NCI-H526 treated with DMSO at 0.1 percent for 48 hours (cell line): ENCODE results near the gene PIAS2.
"Not testable (repeated sequence)": the region's sequence is repeated elsewhere in the genome, so short reads cannot be mapped to it uniquely, and the experiment has no call there.

Experiments used
- DNase-seq: peaks from one replicate; lab custom pipeline; 2025; lab: John Stamatoyannopoulos, UW

The PIAS2 gene, protein sequence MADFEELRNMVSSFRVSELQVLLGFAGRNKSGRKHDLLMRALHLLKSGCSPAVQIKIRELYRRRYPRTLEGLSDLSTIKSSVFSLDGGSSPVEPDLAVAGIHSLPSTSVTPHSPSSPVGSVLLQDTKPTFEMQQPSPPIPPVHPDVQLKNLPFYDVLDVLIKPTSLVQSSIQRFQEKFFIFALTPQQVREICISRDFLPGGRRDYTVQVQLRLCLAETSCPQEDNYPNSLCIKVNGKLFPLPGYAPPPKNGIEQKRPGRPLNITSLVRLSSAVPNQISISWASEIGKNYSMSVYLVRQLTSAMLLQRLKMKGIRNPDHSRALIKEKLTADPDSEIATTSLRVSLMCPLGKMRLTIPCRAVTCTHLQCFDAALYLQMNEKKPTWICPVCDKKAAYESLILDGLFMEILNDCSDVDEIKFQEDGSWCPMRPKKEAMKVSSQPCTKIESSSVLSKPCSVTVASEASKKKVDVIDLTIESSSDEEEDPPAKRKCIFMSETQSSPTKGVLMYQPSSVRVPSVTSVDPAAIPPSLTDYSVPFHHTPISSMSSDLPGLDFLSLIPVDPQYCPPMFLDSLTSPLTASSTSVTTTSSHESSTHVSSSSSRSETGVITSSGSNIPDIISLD

DNA sequence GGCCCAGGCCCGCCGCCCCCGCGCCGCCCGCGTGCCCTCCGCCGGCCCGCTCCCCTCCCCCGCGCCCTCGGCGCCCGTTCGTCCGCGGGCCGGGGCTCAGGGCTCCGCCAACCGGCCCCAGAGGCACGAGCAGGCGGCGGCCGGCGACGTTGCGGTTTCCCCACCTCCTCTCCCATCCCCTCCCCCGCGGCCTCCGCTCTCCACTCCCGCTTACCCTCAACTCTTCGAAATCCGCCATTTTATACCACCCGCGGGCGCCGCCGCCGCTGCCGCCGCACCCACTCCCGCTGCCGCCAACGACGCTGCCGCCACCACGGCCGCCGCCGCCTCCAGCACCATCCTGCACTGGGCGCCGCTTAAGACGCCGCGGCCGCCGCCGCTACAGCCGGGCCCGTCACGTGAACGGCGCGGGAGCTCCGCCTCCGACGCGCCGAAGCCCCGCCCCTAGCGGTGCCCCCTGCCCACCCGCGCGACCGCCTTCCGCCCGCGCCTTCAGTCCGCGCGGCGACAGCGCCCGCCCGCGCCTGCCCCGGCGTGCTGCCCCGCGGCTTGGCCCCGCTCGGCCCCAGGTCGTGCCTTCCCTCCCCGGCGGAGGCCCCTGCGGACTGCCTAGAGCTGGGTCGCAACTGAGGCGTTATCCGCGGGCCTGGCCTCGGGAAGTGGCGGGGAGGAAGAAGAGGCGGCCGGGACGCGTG is at the start of gene PIAS2, which contains the start of gene KATNAL2:
Gene PIAS2 (minus strand): TSS at position 400 of the 695 bp plus-strand sequence. CDS start 162 bp downstream, at position 238.
Gene KATNAL2 (plus strand): TSS at position 495 of the 695 bp plus-strand sequence. CDS start 29,271 bp downstream, outside the sequence.
- peak; percentile 43 for DNase-seq

DNA sequence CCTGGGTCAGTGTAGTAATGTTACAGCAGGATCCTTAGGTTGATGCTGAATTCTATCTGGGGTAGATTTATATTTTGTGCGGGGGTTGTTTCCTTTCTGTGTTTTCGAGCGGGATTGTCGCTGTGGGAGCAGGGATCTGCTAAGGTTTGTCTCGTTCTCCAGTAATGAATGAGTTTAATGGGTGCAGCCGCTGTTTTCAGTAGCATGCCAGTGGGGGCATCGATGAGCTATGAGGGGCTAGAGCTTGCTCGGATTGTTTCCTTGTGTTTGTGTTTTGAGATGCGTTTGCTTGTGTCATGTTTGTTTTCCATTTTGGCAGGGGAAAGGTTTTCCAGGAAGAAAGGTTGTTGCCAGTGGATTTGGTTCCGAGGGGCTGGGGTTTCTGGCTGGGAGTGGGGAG is 49.0 kb upstream of the PIAS2 start:
- not testable (repeated sequence) for DNase-seq

DNA sequence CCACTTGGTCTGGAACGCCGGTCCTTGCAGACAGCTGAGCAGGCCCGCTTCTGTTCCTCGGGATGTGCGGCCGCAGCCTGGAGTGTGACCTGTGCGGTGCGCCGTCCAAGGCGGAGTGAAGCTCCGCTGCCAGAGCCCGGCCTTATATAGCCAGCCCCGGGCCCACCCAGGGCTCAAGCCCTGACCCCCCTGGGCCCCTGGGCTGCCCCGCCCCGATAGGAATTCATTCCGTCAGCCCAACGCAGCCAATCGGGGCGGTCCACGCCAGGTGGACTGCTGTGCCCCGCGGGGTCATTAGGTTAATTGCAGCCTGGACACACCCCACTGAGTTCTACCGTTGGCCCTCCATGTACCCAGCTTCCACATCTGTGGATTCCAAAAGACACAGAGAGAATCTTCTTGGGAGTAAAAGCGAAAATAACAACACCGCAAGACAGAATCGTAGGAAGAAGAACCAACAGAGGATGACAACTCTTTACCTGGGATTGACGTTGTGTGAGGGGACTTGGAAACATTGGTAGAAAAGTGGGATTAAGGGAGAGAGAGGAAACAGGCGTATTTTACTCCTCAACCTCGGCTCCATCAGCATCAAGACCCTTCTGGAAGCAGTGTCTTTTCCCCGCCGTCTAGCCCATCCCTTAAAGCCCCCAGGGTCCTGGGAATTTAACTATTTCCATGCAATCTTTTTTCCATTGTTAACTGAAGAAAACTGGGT is 47.4 kb upstream of the PIAS2 start:
- DNase-seq = not testable (repeated sequence)

DNA sequence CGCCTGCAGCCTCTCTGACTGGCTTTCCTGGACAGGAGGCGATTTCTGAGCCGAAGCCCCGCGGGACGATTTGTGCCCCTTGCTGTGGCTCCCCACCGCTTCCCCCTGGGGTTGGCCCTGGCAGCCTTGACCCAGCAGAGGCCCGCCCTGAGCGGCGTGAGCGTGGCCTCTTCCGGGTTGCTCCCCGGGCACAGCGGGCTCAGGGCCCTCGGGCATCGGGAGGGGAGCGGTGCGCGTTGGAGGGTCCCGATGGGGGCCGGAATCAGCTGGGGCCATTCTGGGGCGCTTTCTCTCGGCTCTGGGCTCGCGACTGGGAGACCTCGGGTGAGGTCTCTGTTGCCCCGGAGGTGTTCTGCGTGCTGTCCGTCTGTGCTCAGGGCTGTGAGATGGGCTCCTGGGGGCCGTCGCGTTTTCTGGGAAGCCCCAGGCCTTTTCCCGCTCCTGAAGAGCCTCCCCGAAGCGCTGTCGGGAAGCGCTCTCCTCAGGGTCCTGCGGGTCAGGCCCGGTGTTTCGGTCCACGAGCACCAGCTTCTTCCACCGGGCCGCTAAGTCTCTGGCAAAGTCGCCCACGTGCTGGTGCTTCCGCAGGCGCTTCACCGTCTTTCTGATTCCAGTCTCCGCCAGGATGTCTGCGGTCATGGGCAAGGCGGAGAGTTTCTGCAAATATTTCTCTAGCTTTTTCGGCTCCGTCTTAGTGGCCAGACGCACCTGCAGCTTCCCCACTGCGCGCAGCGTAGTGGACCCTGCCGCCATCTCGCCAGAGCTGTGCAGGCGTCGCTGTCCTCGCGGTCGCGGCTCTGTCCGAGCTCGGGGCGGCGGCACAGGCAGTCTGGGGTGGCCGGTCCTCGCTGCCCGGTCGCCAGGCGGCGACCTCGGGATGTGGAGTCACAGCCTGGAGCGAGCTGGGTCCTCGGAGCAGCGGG is 46.6 kb upstream of the PIAS2 start:
- not testable (repeated sequence) for DNase-seq

DNA sequence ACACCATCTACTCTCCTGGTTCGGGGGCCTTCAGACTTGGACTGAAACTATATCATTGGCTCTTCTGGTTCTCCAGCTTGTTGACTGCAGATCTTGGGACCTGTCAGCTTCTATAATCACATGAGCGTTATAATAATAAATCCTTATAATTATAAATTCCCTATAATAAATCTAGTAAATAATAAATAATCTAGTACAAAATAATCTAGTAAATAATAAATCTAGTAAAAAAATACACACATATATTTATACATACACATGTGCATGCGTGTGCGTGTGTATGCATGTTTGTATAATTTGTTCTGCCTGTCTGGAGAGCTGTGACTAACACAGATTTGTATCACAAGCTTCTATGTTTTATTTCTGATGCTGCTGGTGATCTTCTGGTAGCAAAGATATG is 40.9 kb upstream of the PIAS2 start:
- DNase-seq = no peak

DNA sequence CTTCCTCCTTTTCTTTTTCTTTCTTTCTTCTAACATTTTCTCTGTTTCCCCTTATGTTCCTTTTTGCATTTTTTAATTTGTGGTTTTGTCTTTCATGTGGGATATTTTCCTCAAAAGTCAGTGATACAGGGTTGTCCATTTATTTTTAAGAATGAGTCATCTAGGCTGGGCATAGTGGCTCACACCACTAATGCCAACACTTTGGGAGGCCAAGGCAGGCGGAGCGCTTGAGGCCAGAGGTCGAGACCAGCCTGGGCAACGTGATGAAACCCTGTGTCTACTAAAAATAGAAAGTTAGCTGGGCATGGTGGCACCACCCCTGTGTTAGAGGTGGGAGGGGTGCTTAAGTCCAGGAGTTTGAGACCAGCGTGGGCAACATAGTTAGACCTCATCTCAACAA is 35.9 kb upstream of the PIAS2 start:
- DNase-seq = no peak

DNA sequence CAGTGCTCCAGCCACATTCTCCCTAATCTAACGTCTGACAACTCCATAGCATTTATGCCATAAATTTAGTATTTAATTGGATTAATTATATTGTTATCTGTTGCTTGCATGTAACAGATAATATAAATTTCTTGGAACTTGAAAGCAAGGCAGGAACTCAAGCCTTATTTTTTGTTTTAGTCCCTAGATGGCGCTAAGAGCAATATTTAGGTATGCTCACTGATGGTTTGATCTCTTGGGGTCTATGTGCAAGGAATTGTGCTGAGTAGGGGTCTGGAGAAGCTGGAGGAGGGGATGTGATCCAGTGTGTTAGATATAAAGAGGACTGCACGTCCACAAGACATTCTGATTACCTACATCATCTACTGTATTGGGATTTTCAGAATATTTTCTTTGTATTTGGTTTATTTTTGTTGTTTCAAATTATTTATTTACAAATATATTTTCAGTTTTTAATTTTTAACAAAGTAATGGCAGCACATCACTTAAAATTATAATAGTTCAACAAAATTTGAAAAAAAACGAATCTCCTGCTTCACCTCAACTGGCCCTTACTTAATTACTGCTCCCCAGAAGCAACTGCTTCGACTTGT is 32.9 kb upstream of the PIAS2 start:
- peak; percentile 3 for DNase-seq

DNA sequence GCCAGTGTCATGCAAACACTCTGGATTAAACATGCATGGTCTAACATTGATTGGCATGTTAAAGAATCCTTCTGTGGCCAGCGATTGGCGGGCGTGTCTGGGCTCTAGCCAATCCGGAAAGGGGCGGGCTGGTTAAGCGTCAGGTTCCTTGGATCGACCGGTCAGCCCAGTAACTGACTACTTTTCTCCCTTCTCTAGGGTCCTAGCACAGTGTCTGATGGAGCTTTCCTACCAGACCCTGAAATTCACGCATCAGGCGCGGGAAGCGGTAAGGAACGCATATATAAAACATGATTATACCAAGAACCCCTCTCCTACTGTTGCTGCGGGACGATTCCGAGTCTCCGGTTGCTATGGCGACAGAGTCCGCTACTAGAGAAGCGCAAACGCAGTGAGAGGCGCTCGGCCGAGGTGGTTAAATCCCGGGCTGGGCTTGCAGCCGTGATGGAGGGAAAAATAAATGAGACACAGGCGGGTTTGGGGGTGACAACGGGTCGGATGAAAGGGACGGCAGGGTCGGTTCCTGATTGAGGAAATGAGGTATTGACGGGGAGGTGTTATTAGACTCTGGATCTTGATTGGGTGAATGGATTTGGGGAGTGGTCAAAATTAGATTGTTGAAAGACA is 29.5 kb upstream of the PIAS2 start:
- peak; percentile 28 for DNase-seq

DNA sequence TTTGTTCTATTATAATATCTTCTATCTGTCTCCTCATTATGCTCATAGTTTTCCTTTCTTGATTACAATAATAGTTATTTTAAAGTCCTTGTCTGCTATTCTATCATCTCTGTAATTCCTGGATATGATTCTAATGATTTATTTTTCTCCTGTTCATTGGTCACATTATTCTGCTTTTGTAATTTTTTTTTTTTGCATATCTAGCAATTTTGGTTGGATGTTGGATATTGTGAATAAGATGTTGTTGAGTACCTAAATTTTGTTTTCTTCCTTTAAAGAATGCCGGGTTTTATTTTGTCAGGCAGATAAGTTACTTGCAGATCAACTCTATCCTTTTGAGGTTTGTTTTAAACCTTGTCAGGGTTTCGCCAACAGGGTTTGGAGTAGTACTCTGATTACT is 25.3 kb upstream of the PIAS2 start:
- no peak for DNase-seq

DNA sequence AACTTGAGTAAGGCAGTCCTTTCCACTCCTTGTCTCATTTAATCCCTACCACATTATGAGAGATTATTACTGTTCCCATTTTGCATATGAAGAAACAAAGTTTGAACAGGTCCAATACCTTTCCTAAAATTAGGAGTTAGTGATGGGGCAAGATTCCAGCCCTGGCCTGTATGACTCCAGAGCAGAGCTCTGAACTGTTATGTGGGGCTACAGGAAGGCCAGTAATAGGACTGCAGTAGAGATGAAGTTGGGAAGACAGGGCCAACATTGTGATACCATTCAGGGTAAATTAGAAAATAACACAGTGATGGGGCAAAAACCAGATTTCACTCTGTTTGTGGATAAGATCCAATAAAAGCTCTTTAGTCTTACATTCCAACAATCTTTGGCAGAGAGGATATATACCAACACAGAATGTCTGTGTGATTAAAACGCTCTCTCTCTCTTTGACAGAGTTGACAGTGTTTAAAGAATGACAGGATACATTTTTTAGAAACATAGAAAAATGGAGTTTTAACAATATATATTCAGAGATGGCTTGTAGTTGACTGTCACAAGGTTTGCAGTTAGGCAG is 22.8 kb upstream of the PIAS2 start:
- no peak for DNase-seq

DNA sequence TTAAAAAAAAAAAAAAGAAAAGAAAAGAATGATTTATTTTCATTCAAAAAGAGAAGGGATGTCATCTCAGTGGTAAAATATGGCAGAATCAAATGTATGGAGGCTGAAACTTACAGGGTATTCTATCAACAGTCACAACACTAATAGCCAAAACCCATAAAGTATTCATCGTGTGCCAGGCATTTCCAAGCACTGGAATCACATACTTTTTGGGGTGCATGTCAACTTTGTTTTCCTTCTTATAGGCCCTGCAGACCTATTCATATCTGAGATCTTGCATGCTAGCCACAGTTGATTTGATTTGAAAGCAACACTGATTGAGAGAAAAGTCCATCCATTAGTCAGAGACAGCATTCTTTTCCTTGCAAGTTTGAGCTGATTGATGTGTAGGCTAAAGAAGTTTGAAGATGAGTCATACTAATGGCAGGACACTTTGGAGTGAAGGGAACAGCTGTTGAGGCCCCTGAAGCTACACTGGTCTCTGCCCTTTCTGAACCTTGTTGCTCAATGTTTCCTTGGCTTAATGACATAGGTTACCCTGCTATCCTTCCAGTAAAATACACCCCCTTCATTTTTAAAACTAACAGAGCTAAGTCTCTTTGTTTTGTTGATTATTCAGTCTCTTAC is 22.1 kb upstream of the PIAS2 start:
- DNase-seq = no peak

DNA sequence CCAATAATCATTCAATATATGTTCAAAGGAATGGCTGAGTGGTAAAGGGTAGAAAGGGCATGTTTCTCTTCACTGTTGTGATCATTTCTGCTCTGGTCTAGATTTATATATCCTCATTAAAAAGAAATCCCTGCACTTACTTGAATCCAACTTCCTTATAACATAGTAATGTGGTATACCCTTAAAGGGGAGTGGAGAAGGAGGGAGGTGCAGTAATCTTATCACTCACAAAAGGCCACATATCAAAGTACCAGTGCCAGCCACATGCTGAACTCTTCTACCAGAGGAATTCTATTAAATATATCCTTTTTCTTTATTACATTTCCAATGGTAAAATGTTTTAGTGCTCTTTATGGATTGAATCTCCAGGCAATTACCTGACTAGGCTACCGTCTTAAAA is 3.3 kb upstream of the PIAS2 start:
- DNase-seq = no peak

DNA sequence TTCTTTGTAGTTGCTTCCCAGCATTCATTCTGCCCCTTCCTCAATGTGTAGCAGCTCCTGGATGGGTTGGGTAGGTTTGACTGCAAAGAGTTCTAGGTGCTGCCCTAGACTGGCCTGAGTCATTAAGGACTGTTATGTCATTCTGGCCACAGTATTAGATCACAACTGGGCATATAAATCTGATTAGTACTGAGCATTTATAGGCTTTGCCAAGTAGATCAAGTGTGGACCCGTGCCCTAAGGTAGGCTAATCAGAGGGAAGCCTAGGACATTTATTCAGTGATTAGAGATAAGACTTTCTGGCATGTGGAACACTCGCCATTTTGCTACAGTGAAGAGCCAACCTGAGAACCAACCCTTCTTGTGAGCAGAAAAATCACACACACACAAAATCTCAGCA is 2.8 kb upstream of the PIAS2 start:
- no peak for DNase-seq

DNA sequence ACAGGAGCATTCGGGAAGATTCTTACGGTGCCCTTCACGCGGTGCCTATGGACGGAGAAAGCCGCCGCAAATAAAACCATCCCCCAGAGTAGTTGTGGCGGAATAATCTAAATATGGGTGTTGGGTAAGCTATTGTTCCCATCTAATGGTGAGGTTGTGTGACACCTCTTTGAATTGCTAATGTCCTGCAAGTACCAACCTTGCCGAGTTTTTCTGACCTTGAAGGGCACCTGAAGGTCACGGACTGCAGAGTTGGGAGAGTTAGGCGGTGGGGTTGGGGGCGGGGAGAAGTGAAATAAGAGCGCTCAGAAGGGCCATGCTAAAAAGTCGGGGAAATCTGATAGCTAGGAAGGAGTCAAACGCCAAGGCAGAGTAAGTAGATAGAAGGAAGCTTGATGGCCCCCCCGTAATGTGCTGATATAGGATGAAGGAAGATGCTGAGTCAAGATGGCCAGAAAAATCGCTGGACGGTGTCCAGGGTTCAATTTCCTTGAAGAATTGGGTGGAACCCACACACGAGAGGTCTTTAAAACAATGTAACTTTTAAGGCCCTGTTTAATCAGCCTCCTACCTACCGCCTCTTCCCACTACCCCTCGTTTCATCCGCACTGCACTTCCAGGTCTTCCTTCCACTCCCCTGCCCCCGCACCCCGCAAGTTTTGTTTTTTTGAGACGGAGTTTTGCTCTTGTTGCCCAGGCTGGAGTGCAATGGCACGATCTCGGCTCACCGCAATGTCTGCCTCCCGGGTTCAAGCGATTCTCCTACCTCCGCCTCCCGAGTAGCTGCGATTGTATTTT is 695 bp upstream of the PIAS2 start:
- DNase-seq = peak; percentile 3

DNA sequence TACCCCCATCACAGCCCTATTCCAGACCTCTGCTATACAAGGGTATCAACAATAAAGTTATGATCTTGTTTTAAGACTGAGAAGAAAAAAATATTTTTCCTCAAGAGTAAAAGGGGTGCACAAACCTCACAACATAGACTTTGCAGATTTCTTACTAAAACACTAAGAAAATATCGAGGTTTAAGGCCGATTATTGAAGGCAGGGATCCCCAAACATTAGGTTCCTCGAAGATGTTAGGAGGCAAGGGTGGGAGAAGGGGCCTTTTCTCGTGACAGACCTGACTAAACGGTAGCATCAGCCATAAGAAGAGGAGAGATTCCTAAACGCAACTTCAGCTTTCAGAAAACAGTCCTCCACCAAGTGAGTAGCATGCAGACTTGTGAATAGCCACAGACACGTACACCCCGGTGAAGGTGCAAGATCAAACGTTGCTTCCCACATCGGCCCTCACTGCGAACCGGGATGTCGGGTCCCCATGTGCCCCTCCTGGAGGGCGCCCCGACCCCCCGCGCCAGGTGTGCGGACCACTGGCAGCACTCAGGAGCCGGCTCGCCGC is 678 bp downstream of the PIAS2 start:
- DNase-seq = peak; percentile 3

DNA sequence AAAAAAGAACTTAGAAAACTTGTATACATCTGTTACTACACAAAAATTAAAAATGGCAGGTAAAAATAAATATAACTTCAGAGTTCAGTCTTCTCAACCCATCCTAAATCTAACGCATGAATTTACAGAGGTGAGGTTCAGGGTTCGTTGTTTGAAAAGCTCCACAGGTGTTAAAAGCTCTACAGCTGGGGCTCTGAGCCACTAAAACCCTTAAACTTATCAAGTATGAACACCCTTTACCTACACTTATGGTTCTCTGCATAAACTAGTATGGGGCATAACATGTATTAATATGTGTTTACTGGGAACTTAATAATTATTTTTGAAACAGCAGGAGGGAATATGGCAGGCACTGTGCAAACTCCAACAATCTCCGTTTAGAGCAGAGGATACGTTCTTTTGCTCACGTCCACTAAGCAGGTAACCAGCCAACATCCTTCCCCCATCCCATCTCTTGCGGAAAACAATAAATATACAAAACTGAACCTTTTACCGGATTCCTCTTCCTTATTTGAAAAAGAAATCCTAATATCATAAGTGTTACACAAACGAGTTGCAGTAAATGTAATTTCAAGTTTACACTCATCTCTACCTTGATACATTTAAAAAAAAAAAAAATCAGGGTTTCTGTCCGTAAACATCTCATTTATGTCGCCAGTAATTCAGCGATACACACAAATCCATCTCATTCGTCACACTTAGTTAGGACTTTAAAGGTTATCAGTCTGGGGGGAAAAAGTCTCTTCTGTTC is 1.3 kb downstream of the PIAS2 start:
- DNase-seq = no peak

DNA sequence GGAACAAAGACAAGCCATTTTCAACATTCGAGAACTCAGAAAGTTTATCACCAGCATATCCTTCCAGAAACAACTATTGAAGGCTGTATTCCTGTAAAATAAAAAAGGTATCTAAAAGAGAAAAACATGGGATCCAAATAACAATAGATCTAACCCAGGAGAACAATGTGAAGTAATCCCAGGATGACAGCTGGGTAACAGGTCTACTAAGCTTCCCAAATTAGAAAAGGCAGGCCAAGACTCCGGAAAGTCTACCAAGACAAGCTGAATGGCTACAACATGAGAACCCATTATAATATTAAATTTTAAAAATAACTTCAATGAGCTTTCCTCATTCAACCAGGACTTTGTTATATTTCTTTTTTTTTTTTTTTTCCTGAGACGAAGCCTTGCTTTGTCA is 6.5 kb downstream of the PIAS2 start:
- no peak for DNase-seq
